Measurements from ENCODE around the gene C6orf163.
A peak's percentile ranks its signal among the peaks of the same experiment; 100 is the strongest.

Gene C6orf163

GRCh38 chr6:87407561-87407900 is 62.9 kb downstream of the C6orf163 start:
- peak overlapping the region; percentile 62 for H3K9ac ChIP-seq (ENCODE audit: low read depth, low read length)
- H3K9me3 ChIP-seq (ENCODE audit: insufficient read depth, low read length, severe bottlenecking): no peaks in the 10 kb centered on the region
- H2AFZ ChIP-seq (ENCODE audit: low read depth, low read length): peak overlapping the region; percentile 99
- H3K27me3 ChIP-seq (ENCODE audit: insufficient read depth, low read length, poor library complexity): peaks cover 20% of the 10 kb centered on the region
- ATAC-seq (ENCODE audit: insufficient read depth, low read depth) (peak; percentile 23), DNase-seq (no peak)
- no peaks in the 10 kb centered on the region for H4K20me1 ChIP-seq (ENCODE audit: insufficient read depth, low read length)
- peak overlapping the region; percentile 80 for H3K4me2 ChIP-seq (ENCODE audit: insufficient read depth, low read length)
- H3K4me3 ChIP-seq (ENCODE audit: low read depth in 1 of 2, low read length in 2 of 2): peak overlapping the region; percentile 39 to 68; a peak in 3 of 4 replicates
- H3K36me3 ChIP-seq (ENCODE audit: insufficient read depth, low read length): no peaks in the 10 kb centered on the region
- no peak overlapping the region for H3K27ac ChIP-seq (ENCODE audit: low read length)
- H3K79me2 ChIP-seq (ENCODE audit: insufficient read depth, low read length): no peaks in the 10 kb centered on the region
- TF ChIP-seq CTCF (IDR thresholded peaks at IDR 0.05; ENCODE audit: borderline replicate concordance, extremely low read depth, low read length, poor library complexity, severe bottlenecking) (no peak), EZH2 (IDR thresholded peaks at IDR 0.05; ENCODE audit: borderline replicate concordance, low read depth, low read length, severe bottlenecking) (no peak)
- peaks cover 17% of the 10 kb centered on the region for H3K4me1 ChIP-seq (ENCODE audit: insufficient read depth, low read length)

- Histone ChIP-seq H3K27me3 (ENCODE audit: insufficient read depth, low read length, poor library complexity) (peaks cover 20% of the 10 kb centered on the region), H3K36me3 (ENCODE audit: insufficient read depth, low read length) (no peaks in the 10 kb centered on the region), H3K79me2 (ENCODE audit: insufficient read depth, low read length) (no peaks in the 10 kb centered on the region), H2AFZ (ENCODE audit: low read depth, low read length) (peak within 1 kb of the TSS; percentile 99), H3K4me2 (ENCODE audit: insufficient read depth, low read length) (peak within 1 kb of the TSS; percentile 80), H3K4me1 (ENCODE audit: insufficient read depth, low read length) (peaks cover 17% of the 10 kb centered on the region), H3K9ac (ENCODE audit: low read depth, low read length) (peak within 1 kb of the TSS; percentile 62), H3K27ac (ENCODE audit: low read length) (peak within 1 kb of the TSS; percentile 67), H4K20me1 (ENCODE audit: insufficient read depth, low read length) (no peaks in the 10 kb centered on the region), H3K9me3 (ENCODE audit: insufficient read depth, low read length, severe bottlenecking) (no peaks in the 10 kb centered on the region), H3K4me3 (ENCODE audit: low read depth in 1 of 2, low read length in 2 of 2) (peak within 1 kb of the TSS; percentile 39 to 68; a peak in 3 of 4 replicates)
- ATAC-seq (ENCODE audit: insufficient read depth, low read depth) (peak; percentile 87), DNase-seq (peak; percentile 79)
- TF ChIP-seq EZH2 (IDR thresholded peaks at IDR 0.05; ENCODE audit: borderline replicate concordance, low read depth, low read length, severe bottlenecking): no peak
- TF ChIP-seq CTCF (IDR thresholded peaks at IDR 0.05; ENCODE audit: borderline replicate concordance, extremely low read depth, low read length, poor library complexity, severe bottlenecking): peak; percentile 34
Observed at GRCh38 chr6:87407901-87408720, 63.5 kb downstream of the C6orf163 start, which contains the start of gene CFAP206. Gene CFAP206, plus strand, starts transcription at chr6:87407972. Its CDS starts 1,868 bp downstream, at chr6:87409840.

- H3K4me3 ChIP-seq (ENCODE audit: low read depth in 1 of 2, low read length in 2 of 2): peak overlapping the region; percentile 39 to 68; a peak in 3 of 4 replicates
- DNase-seq: no peak
Observed at GRCh38 chr6:87408721-87409155, 64.1 kb downstream of the C6orf163 start.

More at GRCh38 chr6:87408721-87409155, 64.1 kb downstream of the C6orf163 start:
- Histone ChIP-seq H3K4me1 (ENCODE audit: insufficient read depth, low read length) (peaks cover 17% of the 10 kb centered on the region), H4K20me1 (ENCODE audit: insufficient read depth, low read length) (no peaks in the 10 kb centered on the region), H2AFZ (ENCODE audit: low read depth, low read length) (peak overlapping the region; percentile 92), H3K27ac (ENCODE audit: low read length) (peak overlapping the region; percentile 67), H3K4me2 (ENCODE audit: insufficient read depth, low read length) (peak overlapping the region; percentile 80), H3K9ac (ENCODE audit: low read depth, low read length) (peak overlapping the region; percentile 62), H3K79me2 (ENCODE audit: insufficient read depth, low read length) (no peaks in the 10 kb centered on the region), H3K27me3 (ENCODE audit: insufficient read depth, low read length, poor library complexity) (peaks cover 20% of the 10 kb centered on the region), H3K36me3 (ENCODE audit: insufficient read depth, low read length) (no peaks in the 10 kb centered on the region), H3K9me3 (ENCODE audit: insufficient read depth, low read length, severe bottlenecking) (no peaks in the 10 kb centered on the region)
- TF ChIP-seq CTCF (IDR thresholded peaks at IDR 0.05; ENCODE audit: borderline replicate concordance, extremely low read depth, low read length, poor library complexity, severe bottlenecking): no peak
- TF ChIP-seq EZH2 (IDR thresholded peaks at IDR 0.05; ENCODE audit: borderline replicate concordance, low read depth, low read length, severe bottlenecking): no peak
- no peak for ATAC-seq (ENCODE audit: insufficient read depth, low read depth)
